T-helper 2 cell treated with Interferon-gamma antibody and Interleukin-4, amounts not matched to agents 100 ng/mL and 5 ng/mL, for 36 hours (primary cell): ENCODE results near the gene PCA3. TPM values are rescaled to one million over a fixed set of nuclear protein-coding genes. Genes with fewer than 3 reads are reported as not detected.
"Not testable (repeated sequence)": the region's sequence is repeated elsewhere in the genome, so short reads cannot be mapped to it uniquely, and the experiment has no call there.

Source experiments
- intact Hi-C: fragments of 100-400 bp; cut with micrococcal nuclease; formaldehyde crosslinking; loops from one replicate; pipeline ENCODE4 v1.15.1; 2023
- total RNA-seq: library from RNA; stranded (reverse); gene quantifications from 2 replicates; pipeline ENCODE4 v1.2.3, GENCODE V29; 2022

Gene PCA3
- total RNA-seq: not detected in 2 replicates

GRCh38 chr9:76764138-76764537 is at the start of gene PCA3:
Gene PCA3 (plus strand): TSS chr9:76764438.
- intact Hi-C loops: no loop called here

GRCh38 chr9:76716085-76716672 is 48.1 kb upstream of the PCA3 start:
- intact Hi-C loops: no loop called here

DNA sequence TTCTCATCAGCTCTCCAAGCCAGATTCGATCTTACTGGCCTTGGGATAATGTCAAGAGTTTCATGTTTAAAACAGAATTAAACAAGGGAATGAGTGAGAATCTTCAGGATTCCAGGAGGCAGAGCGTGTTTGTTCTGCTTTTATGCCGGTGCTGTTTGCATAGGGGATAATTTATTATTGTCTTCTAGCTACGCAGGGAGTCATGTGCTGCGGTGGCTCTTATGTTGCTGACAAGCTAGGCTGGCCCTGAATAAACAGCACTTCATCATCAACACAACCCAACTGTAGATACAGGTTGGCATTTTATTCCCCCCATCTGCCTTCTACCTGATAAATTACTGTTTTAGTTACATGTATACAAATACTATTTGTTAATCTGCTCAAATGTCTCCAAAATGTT is 47.1 kb upstream of the PCA3 start:
- intact Hi-C loops: no loop called here

DNA sequence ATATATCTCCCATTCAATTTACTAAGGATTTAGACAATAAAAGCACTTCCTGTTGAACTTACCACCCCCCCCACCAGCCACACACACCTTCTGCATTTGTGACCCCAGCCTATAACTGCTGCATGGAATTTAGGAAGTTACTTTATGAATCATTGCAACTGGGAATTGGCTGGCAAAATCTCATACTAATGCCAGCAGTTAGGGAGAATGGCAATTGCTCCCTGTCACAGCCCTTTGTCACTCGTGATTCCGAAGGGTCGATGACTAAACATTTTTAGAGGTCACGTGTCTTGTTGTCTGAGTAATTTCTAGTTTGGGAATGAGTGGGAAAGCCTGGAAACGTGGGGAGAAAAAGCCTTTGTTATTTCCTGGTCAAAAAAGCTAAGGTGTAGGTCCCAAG is 46.6 kb upstream of the PCA3 start:
- intact Hi-C loops: no loop called here

GRCh38 chr9:76718166-76718565 is 46.1 kb upstream of the PCA3 start:
- intact Hi-C loops: no loop called here

GRCh38 chr9:76720245-76720644 is 44.0 kb upstream of the PCA3 start:
- intact Hi-C loops: no loop called here

DNA sequence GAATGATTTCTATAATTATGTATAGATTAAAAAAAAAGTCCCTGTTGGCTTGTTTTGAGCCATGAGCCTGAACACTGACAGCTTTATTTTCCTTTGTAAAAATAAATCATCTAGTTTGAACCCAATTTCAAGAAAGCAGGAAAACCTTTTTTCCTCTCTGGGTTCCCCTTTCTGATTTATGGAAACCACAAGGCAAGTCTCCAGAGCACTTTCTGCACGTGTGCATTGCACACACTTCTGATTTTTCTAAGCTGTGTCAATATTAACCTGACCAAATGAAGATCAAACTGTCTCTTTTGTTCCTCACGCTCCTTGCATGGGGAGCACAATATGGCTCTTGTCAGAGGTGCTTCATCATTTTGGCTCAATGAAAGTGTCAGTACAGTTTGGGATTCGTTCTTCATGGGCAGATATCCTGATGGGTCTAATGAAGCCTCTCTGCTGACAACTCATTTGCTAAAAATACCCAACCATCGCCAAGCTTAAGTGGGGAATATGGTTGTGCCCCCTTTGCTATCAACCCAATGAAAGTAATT is 39.2 kb upstream of the PCA3 start:
- intact Hi-C loops: no loop called here

GRCh38 chr9:76725885-76726284 is 38.4 kb upstream of the PCA3 start:
- intact Hi-C loops: no loop called here

GRCh38 chr9:76729116-76729515 is 35.1 kb upstream of the PCA3 start:
- intact Hi-C loops: no loop called here

GRCh38 chr9:76729980-76730737 is 34.1 kb upstream of the PCA3 start:
- intact Hi-C loops: no loop called here

DNA sequence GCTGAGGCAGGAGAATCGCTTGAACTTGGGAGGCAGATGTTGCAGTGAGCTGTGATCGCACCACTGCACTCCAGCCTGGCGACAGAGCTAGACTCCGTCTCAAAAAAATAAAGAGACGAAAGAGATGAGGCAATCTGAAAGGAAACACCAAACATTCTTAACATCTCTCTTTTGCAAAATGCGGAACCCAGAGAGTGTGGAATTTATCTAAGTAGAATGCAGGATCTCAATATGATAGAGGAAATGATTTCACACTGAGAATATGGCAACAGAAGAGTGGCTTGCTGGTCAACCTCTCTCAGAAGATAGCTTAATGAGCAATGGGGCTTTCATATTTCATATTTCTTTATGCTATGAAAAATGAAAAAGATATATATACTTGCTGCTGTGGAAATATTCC is 33.4 kb upstream of the PCA3 start:
- intact Hi-C loops: no loop called here

DNA sequence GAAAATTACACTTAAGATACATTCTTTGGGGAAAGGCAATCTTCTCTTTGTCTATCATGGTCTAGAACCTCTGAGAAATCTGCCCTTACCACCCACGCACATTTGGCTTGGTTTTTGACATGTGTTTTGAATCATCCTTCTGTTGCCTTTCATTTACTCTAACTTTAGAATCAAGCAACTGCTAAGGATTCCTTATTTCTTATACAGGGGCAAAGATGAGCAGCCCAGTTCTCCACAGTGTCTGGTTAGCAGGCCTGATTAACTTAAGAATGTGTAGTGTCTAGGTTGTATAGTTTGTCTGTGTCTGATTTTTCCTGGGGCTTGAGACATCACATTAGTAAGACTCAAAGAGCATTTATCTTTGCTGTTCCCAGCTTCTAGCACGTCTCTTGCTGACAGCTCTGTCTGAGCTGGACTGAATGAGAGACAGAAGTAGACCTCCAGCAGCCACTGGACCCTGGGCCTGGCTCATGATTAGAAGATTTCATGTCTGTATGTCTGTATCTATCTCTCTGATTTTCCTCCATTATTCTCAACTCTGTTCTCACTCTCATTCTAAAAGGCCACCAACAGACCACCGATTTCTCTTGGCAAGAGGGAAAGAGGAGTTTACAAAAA is 31.8 kb upstream of the PCA3 start:
- intact Hi-C loops: no loop called here

DNA sequence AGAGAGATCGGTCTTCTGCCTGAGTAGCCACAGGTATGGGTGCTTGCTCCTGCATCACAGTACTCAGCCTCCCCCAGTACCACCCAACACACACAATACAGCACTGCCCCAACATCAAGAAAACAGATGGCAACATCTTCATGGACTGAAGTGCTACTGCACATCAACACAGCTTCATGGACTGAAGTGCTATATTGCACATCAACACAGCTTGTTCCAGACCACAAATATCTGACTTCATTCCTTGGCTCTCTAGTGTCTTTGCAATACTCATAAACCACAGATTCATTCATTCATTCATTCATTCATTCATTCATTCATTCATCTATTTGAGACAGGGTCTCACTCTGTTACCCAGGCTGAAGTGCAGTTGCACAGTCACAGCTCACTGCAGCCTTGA is 31.1 kb upstream of the PCA3 start:
- intact Hi-C loops: no loop called here

DNA sequence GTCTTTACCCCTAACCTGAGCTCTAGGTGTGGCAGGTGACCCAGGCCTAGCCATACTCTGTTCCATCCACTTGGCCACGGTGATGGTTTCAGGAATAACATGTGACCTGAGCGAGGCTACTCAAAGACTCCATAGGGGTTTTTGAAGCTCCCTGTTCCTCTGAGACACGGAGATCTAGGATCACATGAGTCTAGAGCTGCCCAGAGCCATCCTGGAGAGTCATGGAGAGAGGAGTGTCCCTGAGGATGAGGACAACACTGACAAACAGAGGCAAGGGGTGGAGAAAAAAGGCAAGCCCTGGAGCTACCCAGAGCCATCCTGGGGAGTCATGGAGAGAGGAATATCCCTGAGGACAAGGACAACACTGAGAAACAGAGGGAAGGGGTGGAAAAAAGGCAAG is 29.5 kb upstream of the PCA3 start:
- intact Hi-C loops: no loop called here

GRCh38 chr9:76737154-76737902 is 26.9 kb upstream of the PCA3 start:
- intact Hi-C loops: no loop called here

DNA sequence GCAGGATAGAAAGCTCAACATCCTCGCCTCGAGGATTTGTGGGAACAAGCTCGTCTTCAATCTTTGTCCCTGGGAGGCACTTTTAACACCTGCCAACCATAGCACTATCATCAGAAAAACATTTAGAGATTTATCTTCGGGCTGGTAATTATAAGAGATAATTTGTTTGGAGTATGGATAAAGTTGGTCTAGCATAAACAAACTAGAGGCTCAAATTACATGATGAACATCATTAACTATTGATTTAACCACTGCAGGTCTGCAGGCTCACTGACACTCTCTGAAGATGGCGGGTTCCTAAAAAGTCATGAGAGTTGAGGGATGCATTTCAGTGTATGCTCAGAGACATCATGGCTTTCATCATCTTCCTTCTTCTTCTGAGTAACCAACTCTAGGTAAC is 25.8 kb upstream of the PCA3 start:
- intact Hi-C loops: no loop called here

GRCh38 chr9:76741524-76741923 is 22.7 kb upstream of the PCA3 start:
- intact Hi-C loops: no loop called here

DNA sequence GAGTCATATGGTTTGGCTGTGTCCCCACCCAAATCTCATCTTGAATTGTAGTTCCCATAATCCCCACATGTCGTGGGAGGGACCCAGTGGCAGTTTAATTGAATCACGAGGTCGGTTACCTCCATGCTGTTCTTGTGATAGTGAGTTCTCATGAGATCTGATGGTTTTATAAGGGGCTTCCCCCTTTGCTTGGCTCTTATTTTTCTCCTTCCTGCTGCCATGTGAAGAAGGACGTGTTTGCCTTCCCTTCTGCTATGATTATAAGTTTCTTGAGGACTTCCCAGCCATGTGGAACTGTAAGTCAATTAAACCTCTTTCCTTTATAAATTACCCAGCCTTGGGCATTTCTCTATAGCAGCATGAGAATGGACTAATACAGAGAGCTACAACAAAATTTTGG is 21.3 kb upstream of the PCA3 start:
- intact Hi-C loops: not testable (repeated sequence)

DNA sequence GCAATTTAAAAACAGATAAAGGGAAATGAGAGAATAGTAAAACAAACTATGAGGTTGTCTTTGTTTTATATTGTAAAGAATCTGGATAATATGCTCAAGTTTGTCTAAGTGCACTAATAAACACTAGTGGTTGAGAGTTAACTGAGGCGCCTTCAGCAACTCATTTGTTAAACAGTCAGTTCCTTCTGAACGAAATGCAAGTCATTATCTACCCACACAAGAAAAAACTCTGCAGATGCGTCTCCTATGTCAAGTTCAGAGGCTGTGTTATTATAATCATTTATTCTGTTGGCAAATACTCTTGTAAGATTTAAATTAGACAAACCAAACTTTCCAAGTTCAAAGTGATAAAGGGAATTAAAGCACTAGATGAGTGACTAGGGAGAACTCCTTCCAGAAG is 20.3 kb upstream of the PCA3 start:
- intact Hi-C loops: no loop called here

GRCh38 chr9:76744336-76744735 is 19.9 kb upstream of the PCA3 start:
- intact Hi-C loops: no loop called here

- intact Hi-C loops: no loop called here
These were observed 13.2 kb upstream of the PCA3 start for GRCh38 chr9:76751001-76751400.

GRCh38 chr9:76756268-76756640 is 8.0 kb upstream of the PCA3 start:
- intact Hi-C loops: no loop called here
